Central memory CD8-positive, alpha-beta T cell (primary cell): ENCODE data around the gene OGFOD2.

Experiments used
- ATAC-seq: fragments of 150-1000 bp; cut with Tn5 transposase; replicated peaks from 2 replicates; pipeline ENCODE4 v1.10.0; 2022; ENCODE audit warnings: mild to moderate bottlenecking, moderate FRiP score, moderate number of reproducible peaks; ENCODE audit not compliant: poor library complexity, severe bottlenecking; ENCODE audit errors: extremely low read depth
- DNase-seq, 2 donors: peaks; one replicate each; pipeline ENCODE4 v3.0.0; 2021; ENCODE audit warnings: low spot score in 2 of 2
- H3K27ac Mint-ChIP-seq: one replicate; pipeline ENCODE4 v1.8.0; 2022; ENCODE audit warnings: low read depth, mild to moderate bottlenecking, moderate library complexity, mixed read lengths
- H3K27me3 Mint-ChIP-seq: one replicate; pipeline ENCODE4 v1.8.0; 2022; ENCODE audit warnings: mixed read lengths
- H3K36me3 Mint-ChIP-seq: one replicate; pipeline ENCODE4 v1.8.0; 2022; ENCODE audit warnings: mild to moderate bottlenecking, moderate library complexity, mixed read lengths; ENCODE audit not compliant: insufficient read depth
- H3K4me1 Mint-ChIP-seq: one replicate; pipeline ENCODE4 v1.8.0; 2022; ENCODE audit warnings: mixed read lengths
- H3K4me3 Mint-ChIP-seq: one replicate; pipeline ENCODE4 v1.8.0; 2022; ENCODE audit warnings: mild to moderate bottlenecking, moderate library complexity, mixed read lengths
- H3K9me3 Mint-ChIP-seq: one replicate; pipeline ENCODE4 v1.8.0; 2022; ENCODE audit warnings: mixed read lengths

The OGFOD2 gene

GRCh38 chr12:122958198-122958888 is 16.7 kb upstream of the OGFOD2 start:
- H3K27ac Mint-ChIP-seq, result no peak overlapping the region
- no peak for DNase-seq
- peaks cover 1% of the 10 kb centered on the region for H3K36me3 Mint-ChIP-seq
- H3K4me3 Mint-ChIP-seq, result no peak overlapping the region
- no peak for ATAC-seq
- no peaks in the 10 kb centered on the region for H3K4me1 Mint-ChIP-seq
- H3K27me3 Mint-ChIP-seq, result no peaks in the 10 kb centered on the region
- no peaks in the 10 kb centered on the region for H3K9me3 Mint-ChIP-seq

DNA sequence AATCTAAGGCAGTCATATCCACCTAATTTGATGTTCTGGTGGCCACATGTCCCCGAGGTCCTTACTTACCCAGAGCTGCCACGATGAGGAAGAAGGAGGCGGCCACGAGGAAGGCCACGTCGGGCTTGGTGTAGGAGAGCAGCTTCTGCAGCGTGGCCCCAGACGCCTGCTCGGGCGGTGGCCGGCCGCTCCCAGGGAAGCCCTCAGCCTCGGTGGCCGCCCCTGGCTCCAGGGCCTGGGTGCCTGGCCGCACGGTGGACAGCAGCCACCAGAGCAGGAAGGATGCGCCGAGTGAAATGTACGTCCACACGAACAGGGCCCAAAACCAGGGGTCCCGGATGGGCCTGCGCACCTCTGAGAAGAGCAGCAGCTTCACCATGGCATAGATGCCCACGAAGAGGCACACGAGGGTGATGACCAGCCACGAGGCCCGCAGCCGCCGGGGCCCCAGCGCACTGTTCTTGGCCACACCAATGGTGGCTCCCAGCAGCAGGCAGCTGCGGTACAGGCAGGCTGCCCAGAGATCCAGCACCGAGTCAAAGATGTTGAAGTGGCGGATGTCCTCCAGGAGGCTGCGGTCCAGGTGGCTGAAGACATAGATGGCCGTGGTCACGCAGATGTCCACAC is 15.4 kb upstream of the OGFOD2 start:
- no peak overlapping the region for H3K27ac Mint-ChIP-seq
- H3K4me3 Mint-ChIP-seq, result no peak overlapping the region
- H3K36me3 Mint-ChIP-seq, result peaks cover 1% of the 10 kb centered on the region
- no peaks in the 10 kb centered on the region for H3K4me1 Mint-ChIP-seq
- H3K9me3 Mint-ChIP-seq, result no peaks in the 10 kb centered on the region
- DNase-seq (no peak), ATAC-seq (no peak)
- H3K27me3 Mint-ChIP-seq, result no peaks in the 10 kb centered on the region

GRCh38 chr12:122960193-122960569 is 14.9 kb upstream of the OGFOD2 start:
- ATAC-seq (no peak), DNase-seq (no peak)
- Mint-ChIP-seq H3K4me1 (no peaks in the 10 kb centered on the region), H3K27me3 (no peaks in the 10 kb centered on the region), H3K4me3 (no peak overlapping the region), H3K36me3 (peaks cover 1% of the 10 kb centered on the region), H3K27ac (no peak overlapping the region), H3K9me3 (no peaks in the 10 kb centered on the region)

DNA sequence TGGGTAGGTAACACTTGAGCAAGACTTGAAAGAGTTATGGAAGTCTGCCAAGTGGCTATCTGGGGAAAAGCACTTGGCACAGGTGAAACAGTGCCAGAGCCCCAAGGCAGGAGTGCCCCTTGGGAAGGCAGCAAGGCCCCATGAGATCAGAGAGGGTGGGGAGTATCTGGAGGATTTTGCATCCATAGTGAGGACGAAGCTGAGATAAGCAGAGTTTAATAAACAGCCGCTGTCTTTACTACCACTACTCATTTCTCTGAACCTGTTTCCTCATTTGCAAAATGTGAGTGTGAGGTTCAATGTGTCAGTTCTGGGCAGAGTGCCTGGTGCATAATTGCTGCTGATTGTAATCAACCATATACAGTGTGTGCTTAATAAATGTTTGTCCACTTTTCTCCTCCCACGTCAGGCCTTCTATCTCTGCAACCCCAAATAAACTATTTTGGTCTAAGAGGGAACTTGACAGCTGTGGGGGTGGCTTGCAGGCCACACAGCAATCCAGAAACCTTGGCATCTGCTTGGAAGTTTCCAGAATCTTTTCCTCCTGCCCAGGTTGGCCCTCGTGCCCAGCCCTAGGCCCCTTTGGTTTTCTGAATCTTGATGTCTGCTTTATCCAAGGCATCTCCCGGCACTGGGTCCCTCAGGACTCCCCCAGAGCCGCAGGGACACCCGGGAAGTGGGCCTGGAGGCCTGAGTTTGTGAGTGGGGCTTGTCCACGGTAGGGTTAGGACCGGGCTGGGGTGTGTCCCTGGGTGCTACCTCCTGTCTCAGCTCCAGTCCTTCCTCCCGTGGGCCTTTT is 13.3 kb upstream of the OGFOD2 start:
- Mint-ChIP-seq H3K9me3 (no peaks in the 10 kb centered on the region), H3K27ac (no peak overlapping the region), H3K4me1 (no peaks in the 10 kb centered on the region), H3K36me3 (peaks cover 1% of the 10 kb centered on the region), H3K27me3 (no peaks in the 10 kb centered on the region), H3K4me3 (no peak overlapping the region)
- ATAC-seq (no peak), DNase-seq (no peak)

DNA sequence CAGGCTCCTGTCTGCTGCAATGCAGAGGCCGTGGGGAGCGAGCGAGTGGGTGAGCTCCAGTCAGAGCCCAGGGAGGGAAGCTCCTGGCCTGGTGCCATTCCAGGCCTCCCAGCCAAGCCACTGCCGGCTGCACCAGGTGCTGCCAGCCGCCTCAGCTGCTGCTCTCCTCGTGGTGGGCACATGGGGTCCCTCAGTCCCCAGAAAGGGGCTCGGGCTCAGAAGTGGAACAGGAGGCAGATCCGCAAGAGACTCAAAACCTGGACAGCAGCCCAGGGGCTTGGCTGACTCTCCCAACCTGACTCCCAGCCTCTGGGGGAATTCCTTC is 11.1 kb upstream of the OGFOD2 start:
- no peaks in the 10 kb centered on the region for H3K27me3 Mint-ChIP-seq
- H3K9me3 Mint-ChIP-seq, result no peaks in the 10 kb centered on the region
- no peak for ATAC-seq
- H3K27ac Mint-ChIP-seq, result no peak overlapping the region
- no peak overlapping the region for H3K4me3 Mint-ChIP-seq
- no peaks in the 10 kb centered on the region for H3K4me1 Mint-ChIP-seq
- no peaks in the 10 kb centered on the region for H3K36me3 Mint-ChIP-seq
- DNase-seq, result no peak

GRCh38 chr12:122964439-122965257 is 10.4 kb upstream of the OGFOD2 start:
- H3K27me3 Mint-ChIP-seq, result no peaks in the 10 kb centered on the region
- ATAC-seq (no peak), DNase-seq (no peak)
- no peaks in the 10 kb centered on the region for H3K4me1 Mint-ChIP-seq
- H3K9me3 Mint-ChIP-seq, result no peaks in the 10 kb centered on the region
- H3K4me3 Mint-ChIP-seq, result peak overlapping the region; percentile 67
- no peaks in the 10 kb centered on the region for H3K36me3 Mint-ChIP-seq
- no peak overlapping the region for H3K27ac Mint-ChIP-seq

DNA sequence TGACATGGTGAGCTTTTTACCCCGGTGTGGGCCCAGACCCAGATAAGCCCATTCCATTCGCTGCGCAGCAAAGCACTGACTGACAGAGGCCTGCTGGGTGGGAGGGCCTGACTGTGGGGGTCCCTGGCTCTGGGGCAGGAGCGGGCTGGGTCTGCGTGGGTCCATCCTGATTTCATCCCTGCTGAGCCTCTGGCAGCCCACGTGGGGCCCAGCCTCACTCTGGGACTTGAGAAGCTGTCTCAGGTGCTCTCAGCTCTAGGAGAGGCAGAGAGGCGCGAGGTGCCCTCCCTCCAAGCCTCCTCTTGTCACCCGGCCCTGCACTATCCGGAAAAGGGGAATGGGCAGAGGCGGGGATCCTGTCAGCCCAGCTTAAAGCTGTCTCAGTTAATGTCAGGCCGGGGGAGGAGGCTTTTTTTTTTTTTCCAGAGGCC is 9.7 kb upstream of the OGFOD2 start:
- Mint-ChIP-seq H3K27me3 (no peaks in the 10 kb centered on the region), H3K36me3 (no peaks in the 10 kb centered on the region), H3K27ac (no peak overlapping the region), H3K4me3 (peak overlapping the region; percentile 67), H3K4me1 (no peaks in the 10 kb centered on the region), H3K9me3 (no peaks in the 10 kb centered on the region)
- ATAC-seq, result no peak
- no peak for DNase-seq

GRCh38 chr12:122965851-122966742 is 8.9 kb upstream of the OGFOD2 start, which contains the start of gene ABCB9:
Gene ABCB9, minus strand, starts transcription at chr12:122966463. Its CDS starts 6,228 bp downstream, at chr12:122960235.
- no peaks in the 10 kb centered on the region for H3K27me3 Mint-ChIP-seq
- no peaks in the 10 kb centered on the region for H3K9me3 Mint-ChIP-seq
- no peaks in the 10 kb centered on the region for H3K36me3 Mint-ChIP-seq
- peak; percentile 96 for ATAC-seq
- H3K4me3 Mint-ChIP-seq, result peak within 1 kb of the TSS; percentile 49
- H3K4me1 Mint-ChIP-seq, result no peaks in the 10 kb centered on the region
- DNase-seq, result peak; percentile 71 to 79
- H3K27ac Mint-ChIP-seq, result no peak within 1 kb of the TSS

GRCh38 chr12:122966743-122967550 is 8.1 kb upstream of the OGFOD2 start:
- no peak for ATAC-seq
- DNase-seq, result no peak
- Mint-ChIP-seq H3K27me3 (no peaks in the 10 kb centered on the region), H3K36me3 (no peaks in the 10 kb centered on the region), H3K4me3 (peak overlapping the region; percentile 49), H3K9me3 (no peaks in the 10 kb centered on the region), H3K4me1 (no peaks in the 10 kb centered on the region), H3K27ac (no peak overlapping the region)

DNA sequence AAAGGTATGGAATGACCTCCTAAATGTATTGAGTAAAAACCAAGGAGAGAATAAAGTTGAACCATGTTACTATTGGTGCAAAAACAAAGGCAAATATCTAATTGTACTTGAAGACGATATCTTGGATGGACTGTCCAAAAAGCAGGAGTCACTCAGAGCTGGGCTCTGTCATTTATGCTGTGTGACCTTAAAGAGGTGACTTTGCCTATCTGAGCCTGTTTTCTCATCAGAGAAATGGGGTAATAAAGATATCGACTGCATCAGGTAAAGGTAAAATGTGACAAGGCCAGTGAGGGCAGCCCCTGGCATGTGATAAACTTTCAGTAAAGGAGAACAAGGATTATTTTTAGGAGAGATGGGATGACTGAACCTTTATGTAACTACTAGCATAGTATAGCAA is 6.9 kb upstream of the OGFOD2 start:
- H3K4me1 Mint-ChIP-seq, result no peaks in the 10 kb centered on the region
- H3K27ac Mint-ChIP-seq, result peak overlapping the region; percentile 22
- no peaks in the 10 kb centered on the region for H3K36me3 Mint-ChIP-seq
- ATAC-seq (no peak), DNase-seq (no peak)
- no peaks in the 10 kb centered on the region for H3K9me3 Mint-ChIP-seq
- no peaks in the 10 kb centered on the region for H3K27me3 Mint-ChIP-seq
- H3K4me3 Mint-ChIP-seq, result no peak overlapping the region

GRCh38 chr12:122969676-122970075 is 5.4 kb upstream of the OGFOD2 start:
- no peak overlapping the region for H3K27ac Mint-ChIP-seq
- DNase-seq (no peak), ATAC-seq (no peak)
- no peaks in the 10 kb centered on the region for H3K27me3 Mint-ChIP-seq
- H3K4me3 Mint-ChIP-seq, result no peak overlapping the region
- H3K36me3 Mint-ChIP-seq, result peaks cover 5% of the 10 kb centered on the region
- H3K9me3 Mint-ChIP-seq, result no peaks in the 10 kb centered on the region
- H3K4me1 Mint-ChIP-seq, result no peaks in the 10 kb centered on the region
